Astrocyte of the cerebellum (primary cell): ENCODE results near the gene PRKN.

Source experiments
- DNase-seq: peaks from one replicate; pipeline ENCODE4 v3.0.0-alpha.2; 2011; ENCODE audit warnings: low read depth
- H3K4me3 ChIP-seq: 2 replicates; pipeline ENCODE4 v1.5.1; 2011; ENCODE audit warnings: mild to moderate bottlenecking, low read depth, low read length, moderate library complexity
- CTCF ChIP-seq: IDR thresholded peaks from 2 replicates; pipeline ENCODE4 v1.5.1; 2012; ENCODE audit warnings: low read length, low read depth, moderate library complexity, mild to moderate bottlenecking; ENCODE audit errors: missing control alignments
- in situ Hi-C: cut with HindIII; loops from 2 replicates; pipeline ENCODE4 v1.10.0; 2017; ENCODE audit warnings: low sequenced_read_pairs

PRKN gene

GRCh38 chr6:161411265-161411944, 1316.2 kb downstream of the PRKN start:
- in situ Hi-C loops: no loop called here
- TF ChIP-seq CTCF: no peak
- H3K4me3 ChIP-seq: no peak overlapping the region
- DNase-seq: no peak

- TF ChIP-seq CTCF: no peak
- in situ Hi-C loops: no loop called here
- H3K4me3 ChIP-seq: no peak overlapping the region
- no peak for DNase-seq
These were observed 1316.8 kb downstream of the PRKN start for GRCh38 chr6:161410736-161411135.

- no peak overlapping the region for H3K4me3 ChIP-seq
- no peak for TF ChIP-seq CTCF
- DNase-seq: no peak
- in situ Hi-C loops: no loop called here
These were observed 1317.5 kb downstream of the PRKN start for GRCh38 chr6:161410076-161410475.

GRCh38 chr6:161409353-161409752, 1318.2 kb downstream of the PRKN start:
- no peak overlapping the region for H3K4me3 ChIP-seq
- no peak for TF ChIP-seq CTCF
- no peak for DNase-seq
- in situ Hi-C loops: no loop called here

GRCh38 chr6:161408041-161408440, 1319.5 kb downstream of the PRKN start:
- no peak for TF ChIP-seq CTCF
- no peak overlapping the region for H3K4me3 ChIP-seq
- no peak for DNase-seq
- in situ Hi-C loops: no loop called here

GRCh38 chr6:161407581-161407980, 1320.0 kb downstream of the PRKN start:
- TF ChIP-seq CTCF: no peak
- H3K4me3 ChIP-seq: no peak overlapping the region
- in situ Hi-C loops: no loop called here
- DNase-seq: no peak
